ENCODE measurements around the gene DDX6. TPM values are rescaled to one million over a fixed set of nuclear protein-coding genes. Genes with fewer than 3 reads are reported as not detected.

DDX6 gene
- total and polyA plus RNA-seq, 2 of the 8 experiments (the other 6 are each of a cell fraction or from before 2014, with no cell fraction given): 29.8 to 181 TPM

DNA sequence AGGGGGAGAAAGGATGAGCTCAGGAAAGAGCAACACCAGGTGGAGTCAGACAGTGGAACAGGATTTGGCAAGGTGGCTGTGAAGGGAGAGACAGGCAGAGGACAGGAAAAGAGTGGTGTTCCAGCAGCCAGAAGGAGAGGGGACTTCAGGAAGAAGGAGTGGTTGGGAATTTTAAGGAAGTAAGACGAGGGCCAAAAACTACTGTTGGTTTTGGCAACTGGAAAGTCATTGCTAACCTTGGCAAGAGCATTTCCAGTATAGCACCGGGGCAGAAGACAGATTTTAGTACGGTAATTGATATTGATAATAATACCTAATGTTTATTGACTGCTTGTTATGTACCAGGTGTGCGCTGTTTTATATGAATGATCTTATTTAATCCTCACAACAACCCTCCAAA is 15.4 kb upstream of the DDX6 start:
- no peak overlapping the region for H3K9ac ChIP-seq (replicated peaks in 1 of 4; ENCODE audit: extremely low read depth in 1 of 4, low read depth in 3 of 4, low read length in 3 of 4)
- no peak overlapping the region for H3K14ac ChIP-seq (ENCODE audit: insufficient read length)
- no peak overlapping the region for H3K56ac ChIP-seq (replicated peaks; ENCODE audit: insufficient read length, low read depth, low read length)
- H3K27me3 ChIP-seq (replicated peaks in 1 of 4; ENCODE audit: control insufficient read depth in 3 of 4, extremely low read depth in 1 of 4, insufficient read depth in 3 of 4, low read length in 3 of 4): no peaks in the 10 kb centered on the region
- H2BK5ac ChIP-seq (ENCODE audit: low read depth, low read length): no peak overlapping the region
- ChIA-PET CTCF (ENCODE audit: partially characterized antibody) (no interaction called here), POLR2A (ENCODE audit: partially characterized antibody) (interaction anchor here (0.7 to 1.9 kb wide), 2 partner anchors 15 to 102 kb away, joined by 3 to 8 read pairs; partner anchors contain the start of gene DDX6)
- H3K23ac ChIP-seq (ENCODE audit: insufficient read length): no peak overlapping the region
- TF ChIP-seq HDAC2 (IDR thresholded peaks at IDR 0.05; ENCODE audit: borderline replicate concordance in 1 of 2, low read depth in 2 of 2, low read length in 2 of 2) (no peak), SUZ12 (IDR thresholded peaks at IDR 0.05; ENCODE audit: low read length) (no peak), POLR2AphosphoS5 (IDR thresholded peaks at IDR 0.05; ENCODE audit: low read depth, low read length) (no peak), KDM1A (IDR thresholded peaks at IDR 0.05; ENCODE audit: borderline replicate concordance, low read length) (no peak), CBX8 (IDR thresholded peaks at IDR 0.05; ENCODE audit: borderline replicate concordance, low read depth, low read length) (no peak), BACH1 (IDR thresholded peaks at IDR 0.05; ENCODE audit: low read length) (no peak), POLR2A (IDR thresholded peaks at IDR 0.05; ENCODE audit: control extremely low read depth in 1 of 2, low read depth in 2 of 2, low read length in 2 of 2) (no peak)
- TF ChIP-seq, protein P1, sequence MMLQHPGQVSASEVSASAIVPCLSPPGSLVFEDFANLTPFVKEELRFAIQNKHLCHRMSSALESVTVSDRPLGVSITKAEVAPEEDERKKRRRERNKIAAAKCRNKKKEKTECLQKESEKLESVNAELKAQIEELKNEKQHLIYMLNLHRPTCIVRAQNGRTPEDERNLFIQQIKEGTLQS (IDR thresholded peaks at IDR 0.05; ENCODE audit: insufficient read depth, low read depth, low read length): no peak
- TF ChIP-seq, protein P2, sequence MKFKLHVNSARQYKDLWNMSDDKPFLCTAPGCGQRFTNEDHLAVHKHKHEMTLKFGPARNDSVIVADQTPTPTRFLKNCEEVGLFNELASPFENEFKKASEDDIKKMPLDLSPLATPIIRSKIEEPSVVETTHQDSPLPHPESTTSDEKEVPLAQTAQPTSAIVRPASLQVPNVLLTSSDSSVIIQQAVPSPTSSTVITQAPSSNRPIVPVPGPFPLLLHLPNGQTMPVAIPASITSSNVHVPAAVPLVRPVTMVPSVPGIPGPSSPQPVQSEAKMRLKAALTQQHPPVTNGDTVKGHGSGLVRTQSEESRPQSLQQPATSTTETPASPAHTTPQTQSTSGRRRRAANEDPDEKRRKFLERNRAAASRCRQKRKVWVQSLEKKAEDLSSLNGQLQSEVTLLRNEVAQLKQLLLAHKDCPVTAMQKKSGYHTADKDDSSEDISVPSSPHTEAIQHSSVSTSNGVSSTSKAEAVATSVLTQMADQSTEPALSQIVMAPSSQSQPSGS (IDR thresholded peaks at IDR 0.05; ENCODE audit: low read length): no peak
- no peak overlapping the region for H3K27ac ChIP-seq (ENCODE audit: low read depth, low read length)
- DNase-seq (ENCODE audit: low read depth in 1 of 2, low spot score in 2 of 2) (no peak), FAIRE-seq (no peak)
- H4K8ac ChIP-seq (ENCODE audit: extremely low read depth, insufficient read depth, low read length): no peak overlapping the region
- H4K5ac ChIP-seq (ENCODE audit: insufficient read length, low read depth, low read length): no peak overlapping the region
- H3K23me2 ChIP-seq (ENCODE audit: low read depth, low read length): no peaks in the 10 kb centered on the region
- H2BK20ac ChIP-seq (ENCODE audit: low read length): no peak overlapping the region
- H3K4me3 ChIP-seq (ENCODE audit: extremely low read depth in 1 of 4, insufficient read depth in 2 of 4, low read depth in 3 of 4, low read length in 4 of 4): no peak overlapping the region
- no peaks in the 10 kb centered on the region for H3K36me3 ChIP-seq (ENCODE audit: control insufficient read depth in 2 of 4, insufficient read depth in 4 of 4, low read length in 3 of 4)
- H3K9me3 ChIP-seq (ENCODE audit: insufficient read depth in 2 of 2, low read depth in 1 of 2, low read length in 1 of 2): no peaks in the 10 kb centered on the region
- 0 out of 2 replicates have a peak overlapping the region, but pooled peaks have one; percentile 21 for H2BK15ac ChIP-seq (ENCODE audit: low read length)
- H2AFZ ChIP-seq (ENCODE audit: low read length): no peak overlapping the region
- no peak overlapping the region for H2BK12ac ChIP-seq (ENCODE audit: low read depth, low read length)
- 95% methylated on average over 4 of the region's 4 CpGs; no CpG with 5 or more reads in 1 of the 2 experiments for WGBS, 2 experiments (ENCODE audit: extremely low coverage in 1 of 2, insufficient coverage in 1 of 2, insufficient read length in 1 of 2, insufficient replicate concordance in 2 of 2, low coverage in 1 of 2, low lambda C conversion rate in 2 of 2, missing lambda C conversion rate in 1 of 2)
- no peaks in the 10 kb centered on the region for H4K20me1 ChIP-seq (replicated peaks in 1 of 2; ENCODE audit: control insufficient read depth in 1 of 2, insufficient read depth in 2 of 2, low read length in 2 of 2)
- no peak overlapping the region for H2BK120ac ChIP-seq (replicated peaks; ENCODE audit: low read depth, low read length)
- no peak overlapping the region for H2AK5ac ChIP-seq (ENCODE audit: low read depth, low read length)
- no peaks in the 10 kb centered on the region for H3K79me1 ChIP-seq (ENCODE audit: low read depth, low read length)
- H3K4me1 ChIP-seq (replicated peaks in 1 of 4; ENCODE audit: control insufficient read depth in 3 of 4, insufficient read depth in 4 of 4, low read length in 3 of 4): no peaks in the 10 kb centered on the region
- H4K91ac ChIP-seq (replicated peaks; ENCODE audit: insufficient read length, low read length): no peak overlapping the region
- no peak overlapping the region for H3K4ac ChIP-seq (replicated peaks; ENCODE audit: insufficient read length, low read depth, low read length)
- no peak overlapping the region for H3K4me2 ChIP-seq (ENCODE audit: insufficient read depth in 1 of 2, low read depth in 2 of 2, low read length in 2 of 2)
- H3K18ac ChIP-seq (ENCODE audit: extremely low read depth, low read length): no peak overlapping the region
- no peaks in the 10 kb centered on the region for H3K79me2 ChIP-seq (ENCODE audit: control insufficient read depth in 1 of 2, insufficient read depth in 2 of 2, low read length in 2 of 2)
